CD4-positive, alpha-beta memory T cell (primary cell): ENCODE measurements around the gene FAM76A. TPM values are rescaled to one million over a fixed set of nuclear protein-coding genes. Genes with fewer than 3 reads are reported as not detected.
A peak's percentile ranks its signal among the peaks of the same experiment; 100 is the strongest.
"Not testable (repeated sequence)": the region's sequence is repeated elsewhere in the genome, so short reads cannot be mapped to it uniquely, and the experiment has no call there.

Experiments
- CTCF ChIA-PET: fragments of 350-600 bp; sonication (Branson Sonifier 250); formaldehyde crosslinking; loops from one replicate; lab custom pipeline; 2021; ENCODE audit warnings: inconsistent platforms; ENCODE audit not compliant: partially characterized antibody; lab: Charles Lee
- POLR2A ChIA-PET: fragments of 350-600 bp; sonication (Branson Sonifier 250); formaldehyde crosslinking; loops from one replicate; lab custom pipeline; 2021; ENCODE audit not compliant: partially characterized antibody; lab: Charles Lee
- DNase-seq, 5 donors: peaks; one replicate each; pipeline versions ENCODE4 v3.0.0 to v3.0.0-alpha.2; 2020 to 2022; ENCODE audit warnings: mixed read lengths in 1 of 5
- H3K27ac ChIP-seq: one replicate; pipeline ENCODE4 v1.7.0; 2013; ENCODE audit warnings: low read depth, low read length
- H3K27me3 ChIP-seq: 2 replicates; pipeline ENCODE4 v1.7.0; 2013; ENCODE audit warnings: mild to moderate bottlenecking, low read length, moderate library complexity; ENCODE audit not compliant: insufficient read depth
- H3K36me3 ChIP-seq: 2 replicates; pipeline ENCODE4 v1.7.0; 2013; ENCODE audit warnings: mild to moderate bottlenecking, low read length, moderate library complexity; ENCODE audit not compliant: insufficient read depth
- H3K4me1 ChIP-seq: 2 replicates; pipeline ENCODE4 v1.7.0; 2013; ENCODE audit warnings: mild to moderate bottlenecking, low read length, moderate library complexity; ENCODE audit not compliant: insufficient read depth
- H3K4me3 ChIP-seq, 2 donors: one replicate each; pipeline ENCODE4 v1.7.0; 2013; ENCODE audit warnings: low read length in 2 of 2, mild to moderate bottlenecking in 1 of 2
- H3K9me3 ChIP-seq, 2 donors: one replicate each; pipeline ENCODE4 v1.7.0; 2013; ENCODE audit warnings: low read length in 2 of 2, control low read depth in 1 of 2; ENCODE audit not compliant: control insufficient read depth in 1 of 2
- H3K27ac Mint-ChIP-seq, 7 donors: one replicate each; pipeline ENCODE4 v1.8.0; 2020 to 2021; ENCODE audit warnings: mixed read lengths in 7 of 7, mild to moderate bottlenecking in 6 of 7, inconsistent platforms in 3 of 7, moderate library complexity in 3 of 7
- H3K27me3 Mint-ChIP-seq, 2 donors: one replicate each; pipeline ENCODE4 v1.8.0; 2020 to 2021; ENCODE audit warnings: mixed read lengths in 2 of 2
- H3K36me3 Mint-ChIP-seq, 2 donors: one replicate each; pipeline ENCODE4 v1.8.0; 2020 to 2021; ENCODE audit warnings: mixed read lengths in 2 of 2, inconsistent platforms in 1 of 2, mild to moderate bottlenecking in 1 of 2
- H3K4me1 Mint-ChIP-seq, 4 donors: one replicate each; pipeline ENCODE4 v1.8.0; 2020 to 2021; ENCODE audit warnings: mixed read lengths in 4 of 4, mild to moderate bottlenecking in 1 of 4
- H3K4me3 Mint-ChIP-seq, 8 donors: one replicate each; pipeline ENCODE4 v1.8.0; 2020 to 2021; ENCODE audit warnings: mixed read lengths in 8 of 8, mild to moderate bottlenecking in 7 of 8, moderate library complexity in 6 of 8, inconsistent platforms in 3 of 8
- H3K9me3 Mint-ChIP-seq, 8 donors: one replicate each; pipeline ENCODE4 v1.8.0; 2020 to 2021; ENCODE audit warnings: mixed read lengths in 8 of 8, mild to moderate bottlenecking in 5 of 8, inconsistent platforms in 3 of 8, moderate library complexity in 1 of 8
- intact Hi-C: fragments of 100-400 bp; cut with micrococcal nuclease; formaldehyde crosslinking; loops from one replicate; pipeline ENCODE4 v1.15.1; 2023
- polyA plus RNA-seq, 2 donors: library from polyadenylated mRNA; unstranded; fragments of 300-500 nt; fragmentation: Illumina TruSeq; gene quantifications; one replicate each; pipeline ENCODE4 v1.2.3, GENCODE V29; 2021
- total RNA-seq, 2 experiments: library from RNA; stranded (reverse); gene quantifications; one replicate each; pipeline ENCODE4 v1.2.3, GENCODE V29; 2021

The FAM76A gene
- total and polyA plus RNA-seq, 4 experiments from 2014 or later = 3.1 to 26.0 (median 16.6) TPM

DNA sequence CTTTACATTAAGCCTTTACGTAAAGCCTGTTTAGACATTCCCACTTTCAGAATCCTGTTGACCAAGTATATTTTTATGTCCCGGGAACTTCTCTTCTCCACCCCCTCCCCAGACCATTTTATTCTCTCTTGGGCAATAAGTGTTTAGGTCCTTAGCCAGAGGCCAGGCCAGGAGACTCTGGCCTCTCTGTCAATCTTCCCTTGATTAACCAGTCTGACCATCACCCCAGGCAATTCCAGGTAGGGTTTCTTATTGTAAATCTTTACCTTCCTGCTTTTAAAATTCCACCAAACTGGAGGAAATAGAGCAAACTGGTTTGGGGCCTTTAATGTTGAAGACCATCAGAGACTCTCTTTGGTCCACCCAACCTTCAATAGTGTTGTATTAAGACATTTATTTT lies 41.6 kb upstream of the FAM76A start:
- Histone ChIP-seq H3K27me3 (no peaks in the 10 kb centered on the region), H3K9me3 (peaks cover 0 to 4% of the 10 kb centered on the region in 2 donors), H3K4me3 (no peak overlapping the region), H3K27ac (no peak overlapping the region), H3K4me1 (no peaks in the 10 kb centered on the region), H3K36me3 (no peaks in the 10 kb centered on the region)
- Mint-ChIP-seq H3K4me3 (no peak overlapping the region), H3K27me3 (peaks cover 2% of the 10 kb centered on the region in 2 donors), H3K4me1 (peaks cover 0 to 3% (median 0%) of the 10 kb centered on the region in 4 donors), H3K36me3 (peaks cover 4 to 16% of the 10 kb centered on the region in 2 donors), H3K27ac (peak overlapping the region in 1 of 7 donors; percentile 30), H3K9me3 (peaks cover 0 to 38% (median 28%) of the 10 kb centered on the region in 8 donors)
- intact Hi-C loops = no loop called here
- ChIA-PET POLR2A (no interaction called here), CTCF (no interaction called here)
- DNase-seq = no peak

DNA sequence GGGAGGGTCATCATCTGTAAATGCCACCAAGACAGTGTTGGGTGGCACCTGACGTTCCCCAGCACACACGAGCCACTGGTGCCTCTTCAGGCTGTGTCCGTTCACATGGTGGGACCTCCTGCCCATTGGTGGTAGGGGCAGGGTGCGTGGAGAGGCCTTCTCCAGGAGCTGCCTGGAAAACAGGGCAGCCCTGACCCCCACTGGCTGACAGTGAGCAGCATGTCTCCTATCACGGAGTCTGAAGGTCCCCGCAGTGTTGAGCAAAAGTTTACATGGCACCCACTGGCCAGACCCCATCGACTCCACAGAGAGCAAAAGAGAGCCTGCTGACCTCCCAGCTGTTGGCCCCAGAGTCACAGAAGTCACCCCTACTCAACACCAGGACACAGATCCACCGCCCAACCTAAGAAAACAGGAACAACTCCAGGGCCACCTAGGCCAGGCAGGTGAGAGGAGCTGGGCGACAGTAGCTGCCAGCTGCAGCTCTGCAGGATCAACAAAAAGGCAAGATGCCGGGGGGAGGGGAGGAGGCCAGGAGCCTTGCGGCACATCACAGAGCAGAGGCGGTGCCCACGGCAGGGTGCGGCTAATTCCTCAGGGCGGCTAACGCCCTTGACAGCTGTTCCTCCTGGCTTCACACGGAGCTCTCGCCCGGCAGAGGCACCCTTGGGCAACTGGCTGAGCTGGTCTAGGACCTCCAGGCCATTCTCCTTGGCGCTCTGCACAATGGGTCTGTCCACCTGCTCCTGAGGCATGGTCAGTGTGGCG lies 39.4 kb upstream of the FAM76A start:
- no peak overlapping the region for H3K27ac ChIP-seq
- ChIA-PET POLR2A (no interaction called here), CTCF (interaction anchor here (1.0 to 1.5 kb wide), 2 partner anchors 12 to 17 kb away, joined by 4 to 6 read pairs; no protein-coding TSS in a partner anchor)
- peaks cover 3 to 12% of the 10 kb centered on the region in 2 donors for H3K36me3 Mint-ChIP-seq
- H3K27ac Mint-ChIP-seq = no peak overlapping the region
- no peaks in the 10 kb centered on the region for H3K27me3 ChIP-seq
- H3K4me3 ChIP-seq = no peak overlapping the region
- no peaks in the 10 kb centered on the region for H3K9me3 ChIP-seq
- no peak overlapping the region for H3K4me3 Mint-ChIP-seq
- intact Hi-C loops = no loop called here
- H3K4me1 ChIP-seq = no peaks in the 10 kb centered on the region
- H3K27me3 Mint-ChIP-seq = peaks cover 0 to 2% of the 10 kb centered on the region in 2 donors
- DNase-seq = no peak
- peaks cover 0 to 23% (median 13%) of the 10 kb centered on the region in 8 donors for H3K9me3 Mint-ChIP-seq
- H3K36me3 ChIP-seq = no peaks in the 10 kb centered on the region
- peaks cover 0 to 3% (median under 1%) of the 10 kb centered on the region in 4 donors for H3K4me1 Mint-ChIP-seq

GRCh38 chr1:27687906-27688305 lies 37.9 kb upstream of the FAM76A start:
- Mint-ChIP-seq H3K27me3 (peaks cover 0 to 4% of the 10 kb centered on the region in 2 donors), H3K4me3 (no peak overlapping the region), H3K9me3 (peaks cover 0 to 9% (median 2%) of the 10 kb centered on the region in 8 donors), H3K36me3 (no peaks in the 10 kb centered on the region), H3K4me1 (peaks cover 0 to 3% (median under 1%) of the 10 kb centered on the region in 4 donors), H3K27ac (no peak overlapping the region)
- no peak for DNase-seq
- no peaks in the 10 kb centered on the region for H3K36me3 ChIP-seq
- no peak overlapping the region for H3K4me3 ChIP-seq
- no peak overlapping the region for H3K27ac ChIP-seq
- H3K9me3 ChIP-seq = no peaks in the 10 kb centered on the region
- no peaks in the 10 kb centered on the region for H3K27me3 ChIP-seq
- intact Hi-C loops = no loop called here
- ChIA-PET CTCF (no interaction called here), POLR2A (no interaction called here)
- no peaks in the 10 kb centered on the region for H3K4me1 ChIP-seq

- no peaks in the 10 kb centered on the region for H3K9me3 ChIP-seq
- ChIA-PET CTCF (interaction anchor here (0.8 to 1.5 kb wide), 2 partner anchors 17 to 84 kb away, joined by 3 read pairs; partner anchors contain the start of gene IFI6), POLR2A (no interaction called here)
- intact Hi-C loops = no loop called here
- Mint-ChIP-seq H3K4me1 (peaks cover 0 to 3% (median under 1%) of the 10 kb centered on the region in 4 donors), H3K27me3 (peaks cover 3 to 4% of the 10 kb centered on the region in 2 donors), H3K9me3 (peaks cover 0 to 4% (median 0%) of the 10 kb centered on the region in 8 donors), H3K36me3 (no peaks in the 10 kb centered on the region), H3K4me3 (no peak overlapping the region), H3K27ac (no peak overlapping the region)
- H3K4me1 ChIP-seq = no peaks in the 10 kb centered on the region
- no peaks in the 10 kb centered on the region for H3K36me3 ChIP-seq
- no peak overlapping the region for H3K27ac ChIP-seq
- no peak for DNase-seq
- H3K4me3 ChIP-seq = no peak overlapping the region
- no peaks in the 10 kb centered on the region for H3K27me3 ChIP-seq
Measured at GRCh38 chr1:27689423-27690173, 36.2 kb upstream of the FAM76A start.

- Mint-ChIP-seq H3K36me3 (no peaks in the 10 kb centered on the region), H3K4me1 (peaks cover 0 to 3% (median under 1%) of the 10 kb centered on the region in 4 donors), H3K4me3 (no peak overlapping the region), H3K27ac (no peak overlapping the region), H3K27me3 (peaks cover 2 to 3% of the 10 kb centered on the region in 2 donors), H3K9me3 (peaks cover 0 to 4% (median 0%) of the 10 kb centered on the region in 8 donors)
- no peaks in the 10 kb centered on the region for H3K9me3 ChIP-seq
- intact Hi-C loops = no loop called here
- no peak overlapping the region for H3K27ac ChIP-seq
- ChIA-PET POLR2A (no interaction called here), CTCF (no interaction called here)
- no peaks in the 10 kb centered on the region for H3K4me1 ChIP-seq
- no peaks in the 10 kb centered on the region for H3K27me3 ChIP-seq
- no peaks in the 10 kb centered on the region for H3K36me3 ChIP-seq
- no peak overlapping the region for H3K4me3 ChIP-seq
- DNase-seq = no peak
Measured at GRCh38 chr1:27690183-27690582, 35.6 kb upstream of the FAM76A start.

DNA sequence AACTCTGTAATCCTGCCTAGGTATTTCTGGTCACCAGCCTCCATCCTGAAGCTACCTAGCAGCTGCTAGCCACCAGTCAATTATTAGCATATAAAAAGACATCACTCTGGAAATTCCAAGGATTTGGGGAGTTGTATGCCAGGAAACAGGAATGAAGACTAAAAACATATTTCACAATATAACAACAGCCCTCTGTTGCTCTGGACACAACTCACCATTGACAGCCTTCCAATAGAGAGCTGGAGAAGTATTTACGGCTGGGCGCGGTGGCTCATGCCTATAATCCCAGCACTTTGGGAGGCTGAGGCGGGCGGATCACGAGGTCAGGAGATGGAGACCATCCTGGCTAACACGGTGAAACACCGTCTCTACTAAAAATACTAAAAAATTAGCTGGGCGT lies 28.9 kb upstream of the FAM76A start:
- H3K36me3 ChIP-seq, H3K27me3 ChIP-seq, H3K4me3 Mint-ChIP-seq, POLR2A ChIA-PET, H3K27ac Mint-ChIP-seq, H3K4me1 ChIP-seq, DNase-seq, CTCF ChIA-PET, H3K4me3 ChIP-seq, H3K36me3 Mint-ChIP-seq, H3K9me3 ChIP-seq, H3K27me3 Mint-ChIP-seq, intact Hi-C loops, H3K4me1 Mint-ChIP-seq, H3K27ac ChIP-seq: not testable (repeated sequence)
- peaks cover 0 to 12% (median 8%) of the 10 kb centered on the region in 8 donors for H3K9me3 Mint-ChIP-seq

DNA sequence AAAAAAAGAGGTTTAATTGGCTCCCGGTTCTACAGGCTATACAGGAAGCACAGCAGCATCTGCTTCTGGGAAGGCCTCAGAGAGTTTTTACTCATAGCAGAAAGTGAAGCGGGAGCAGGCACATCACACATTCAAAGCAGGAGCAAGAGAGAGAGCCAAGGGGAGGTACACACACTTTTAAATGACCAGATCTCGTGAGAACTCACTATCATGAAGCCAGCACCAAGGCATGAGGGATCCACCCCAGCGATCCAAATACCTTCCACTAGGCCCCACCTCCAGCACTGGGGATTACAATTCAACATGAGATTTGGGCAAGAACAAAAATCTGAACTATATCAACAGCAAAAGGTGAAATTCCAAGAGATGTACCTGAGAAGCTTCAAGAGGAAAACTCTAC lies 20.8 kb upstream of the FAM76A start:
- H3K36me3 ChIP-seq = no peaks in the 10 kb centered on the region
- no peaks in the 10 kb centered on the region for H3K27me3 ChIP-seq
- H3K9me3 ChIP-seq = no peaks in the 10 kb centered on the region
- POLR2A ChIA-PET = no interaction called here
- peak overlapping the region in 1 of 7 donors; percentile 27 for H3K27ac Mint-ChIP-seq
- H3K27me3 Mint-ChIP-seq = peaks cover 2 to 4% of the 10 kb centered on the region in 2 donors
- no peak overlapping the region for H3K27ac ChIP-seq
- CTCF ChIA-PET = no interaction called here
- peaks cover 0 to 1% of the 10 kb centered on the region in 2 donors for H3K36me3 Mint-ChIP-seq
- H3K9me3 Mint-ChIP-seq = peaks cover 0 to 23% (median 16%) of the 10 kb centered on the region in 8 donors
- no peaks in the 10 kb centered on the region for H3K4me1 Mint-ChIP-seq
- no peaks in the 10 kb centered on the region for H3K4me1 ChIP-seq
- DNase-seq = no peak
- H3K4me3 ChIP-seq = no peak overlapping the region
- intact Hi-C loops = no loop called here
- peak overlapping the region in 1 of 8 donors; percentile 36 for H3K4me3 Mint-ChIP-seq
